ENCODE measurements around the gene C2orf74. TPM values are rescaled to one million over a fixed set of nuclear protein-coding genes. Genes with fewer than 3 reads are reported as not detected.

C2orf74 gene
- total RNA-seq, 1 experiment from 2014 or later: 17.1 TPM

DNA sequence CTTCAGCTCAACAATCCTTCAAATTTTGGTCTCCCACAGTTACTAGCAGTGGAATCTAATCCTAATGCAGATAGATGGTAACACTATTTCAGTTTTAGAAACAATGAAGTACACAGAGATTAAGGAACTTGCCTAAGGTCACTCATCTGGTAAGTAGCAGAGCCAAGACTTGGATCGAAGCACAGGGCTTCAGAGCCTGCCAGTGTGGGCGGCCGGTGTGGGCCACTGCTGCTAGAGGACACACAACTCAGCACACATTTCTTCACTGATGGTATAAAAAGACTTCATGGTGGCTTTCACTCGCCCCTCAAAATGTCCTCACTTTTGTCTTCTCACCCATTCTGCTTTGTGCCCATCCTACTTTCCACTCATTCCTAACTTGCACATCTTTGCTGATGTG lies 11.1 kb downstream of the C2orf74 start:
- H3K4me1 Mint-ChIP-seq (ENCODE audit: low read depth, unreplicated experiment): peaks cover 8% of the 10 kb centered on the region
- CTCF ChIA-PET: no interaction called here
- TF ChIP-seq, protein P1, sequence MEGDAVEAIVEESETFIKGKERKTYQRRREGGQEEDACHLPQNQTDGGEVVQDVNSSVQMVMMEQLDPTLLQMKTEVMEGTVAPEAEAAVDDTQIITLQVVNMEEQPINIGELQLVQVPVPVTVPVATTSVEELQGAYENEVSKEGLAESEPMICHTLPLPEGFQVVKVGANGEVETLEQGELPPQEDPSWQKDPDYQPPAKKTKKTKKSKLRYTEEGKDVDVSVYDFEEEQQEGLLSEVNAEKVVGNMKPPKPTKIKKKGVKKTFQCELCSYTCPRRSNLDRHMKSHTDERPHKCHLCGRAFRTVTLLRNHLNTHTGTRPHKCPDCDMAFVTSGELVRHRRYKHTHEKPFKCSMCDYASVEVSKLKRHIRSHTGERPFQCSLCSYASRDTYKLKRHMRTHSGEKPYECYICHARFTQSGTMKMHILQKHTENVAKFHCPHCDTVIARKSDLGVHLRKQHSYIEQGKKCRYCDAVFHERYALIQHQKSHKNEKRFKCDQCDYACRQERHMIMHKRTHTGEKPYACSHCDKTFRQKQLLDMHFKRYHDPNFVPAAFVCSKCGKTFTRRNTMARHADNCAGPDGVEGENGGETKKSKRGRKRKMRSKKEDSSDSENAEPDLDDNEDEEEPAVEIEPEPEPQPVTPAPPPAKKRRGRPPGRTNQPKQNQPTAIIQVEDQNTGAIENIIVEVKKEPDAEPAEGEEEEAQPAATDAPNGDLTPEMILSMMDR (IDR thresholded peaks at IDR 0.05; ENCODE audit: unreplicated experiment): no peak
- no peaks in the 10 kb centered on the region for H3K9me3 Mint-ChIP-seq (ENCODE audit: low read depth, unreplicated experiment)
- intact Hi-C loops (cut with micrococcal nuclease; ENCODE audit: unreplicated experiment): no loop called here
- no peak overlapping the region for H3K4me3 Mint-ChIP-seq (ENCODE audit: low read depth, unreplicated experiment)
- no peaks in the 10 kb centered on the region for H3K27me3 Mint-ChIP-seq (ENCODE audit: unreplicated experiment)
- no peak for DNase-seq
- peaks cover 23% of the 10 kb centered on the region for H3K36me3 Mint-ChIP-seq (ENCODE audit: insufficient read depth, unreplicated experiment)
- no TSS peak for BruUV-seq (replicated peaks)
- H3K27ac Mint-ChIP-seq (ENCODE audit: unreplicated experiment): no peak overlapping the region

GRCh38 chr2:61175036-61175435 lies 13.0 kb downstream of the C2orf74 start:
- CTCF ChIA-PET: no interaction called here
- Mint-ChIP-seq H3K9me3 (ENCODE audit: low read depth, unreplicated experiment) (no peaks in the 10 kb centered on the region), H3K27me3 (ENCODE audit: unreplicated experiment) (no peaks in the 10 kb centered on the region), H3K27ac (ENCODE audit: unreplicated experiment) (no peak overlapping the region), H3K4me1 (ENCODE audit: low read depth, unreplicated experiment) (peaks cover 25% of the 10 kb centered on the region), H3K36me3 (ENCODE audit: insufficient read depth, unreplicated experiment) (peaks cover 24% of the 10 kb centered on the region), H3K4me3 (ENCODE audit: low read depth, unreplicated experiment) (no peak overlapping the region)
- BruUV-seq (replicated peaks): no TSS peak
- intact Hi-C loops (cut with micrococcal nuclease; ENCODE audit: unreplicated experiment): loop anchor here (5.0 kb wide), 1 partner anchor 877 kb away; no protein-coding TSS in a partner anchor
- DNase-seq: no peak
- TF ChIP-seq, protein P1 (IDR thresholded peaks at IDR 0.05; ENCODE audit: unreplicated experiment): no peak

DNA sequence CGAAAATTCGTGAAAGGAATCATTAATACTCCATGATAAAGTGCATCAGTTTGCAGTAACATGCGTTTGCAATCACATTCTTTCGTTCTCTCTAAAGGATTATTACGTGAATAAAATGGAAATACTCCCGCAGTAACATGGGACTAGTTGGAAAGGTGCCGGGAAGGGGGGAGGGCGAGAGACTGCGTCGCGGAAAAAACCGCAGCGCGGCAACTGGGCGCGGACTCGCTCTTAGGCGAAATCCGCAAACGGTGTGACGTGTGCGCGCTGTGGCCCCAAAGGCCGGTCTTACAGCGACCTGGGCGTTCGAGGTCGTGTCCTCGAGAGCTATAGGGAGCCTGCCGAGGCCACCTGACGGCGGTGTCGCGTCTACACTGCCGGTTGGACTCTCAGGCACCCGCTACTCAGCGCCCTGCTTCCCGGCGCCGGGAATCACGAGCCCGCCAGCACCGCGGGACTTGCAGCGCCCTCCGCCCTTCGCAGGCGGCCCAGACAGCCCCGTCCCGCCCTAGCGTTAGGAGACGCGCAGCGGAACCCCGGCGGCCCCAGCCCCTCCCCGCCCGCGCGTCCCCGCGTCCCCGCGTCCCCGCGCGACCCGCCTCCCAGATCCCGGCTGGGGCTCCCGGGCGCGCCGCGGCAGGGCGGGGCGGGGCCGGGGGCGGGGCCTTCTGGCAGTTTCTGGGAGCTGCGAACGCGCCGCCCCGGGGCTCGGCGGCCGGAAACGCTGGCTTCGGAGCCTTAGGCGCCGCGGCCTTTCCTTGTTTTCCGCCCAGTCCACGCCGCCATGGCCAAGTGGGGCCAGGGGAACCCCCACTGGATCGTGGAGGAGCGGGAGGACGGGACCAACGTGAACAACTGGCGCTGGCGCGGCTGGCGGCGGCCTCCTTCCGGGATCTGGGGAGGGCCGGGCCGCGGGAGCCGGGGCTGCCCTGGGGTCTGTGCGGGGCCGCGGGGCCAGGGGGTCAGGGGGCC lies 15.1 kb downstream of the C2orf74 start:
- intact Hi-C loops (cut with micrococcal nuclease; ENCODE audit: unreplicated experiment): loop anchor here (5.0 kb wide), 1 partner anchor 875 kb away; no protein-coding TSS in a partner anchor
- peak overlapping the region; percentile 66 for H3K27ac Mint-ChIP-seq (ENCODE audit: unreplicated experiment)
- peak overlapping the region; percentile 72 for H3K4me3 Mint-ChIP-seq (ENCODE audit: low read depth, unreplicated experiment)
- no peaks in the 10 kb centered on the region for H3K9me3 Mint-ChIP-seq (ENCODE audit: low read depth, unreplicated experiment)
- TF ChIP-seq, protein P1 (IDR thresholded peaks at IDR 0.05; ENCODE audit: unreplicated experiment): no peak
- no peaks in the 10 kb centered on the region for H3K27me3 Mint-ChIP-seq (ENCODE audit: unreplicated experiment)
- peaks cover 33% of the 10 kb centered on the region for H3K36me3 Mint-ChIP-seq (ENCODE audit: insufficient read depth, unreplicated experiment)
- CTCF ChIA-PET: interaction anchor here (1.0 kb wide), 1 partner anchor 42 kb away, joined by 4 read pairs; no protein-coding TSS in a partner anchor
- peak; percentile 96 for DNase-seq
- BruUV-seq (replicated peaks): TSS peak; percentile 80
- H3K4me1 Mint-ChIP-seq (ENCODE audit: low read depth, unreplicated experiment): peaks cover 37% of the 10 kb centered on the region

DNA sequence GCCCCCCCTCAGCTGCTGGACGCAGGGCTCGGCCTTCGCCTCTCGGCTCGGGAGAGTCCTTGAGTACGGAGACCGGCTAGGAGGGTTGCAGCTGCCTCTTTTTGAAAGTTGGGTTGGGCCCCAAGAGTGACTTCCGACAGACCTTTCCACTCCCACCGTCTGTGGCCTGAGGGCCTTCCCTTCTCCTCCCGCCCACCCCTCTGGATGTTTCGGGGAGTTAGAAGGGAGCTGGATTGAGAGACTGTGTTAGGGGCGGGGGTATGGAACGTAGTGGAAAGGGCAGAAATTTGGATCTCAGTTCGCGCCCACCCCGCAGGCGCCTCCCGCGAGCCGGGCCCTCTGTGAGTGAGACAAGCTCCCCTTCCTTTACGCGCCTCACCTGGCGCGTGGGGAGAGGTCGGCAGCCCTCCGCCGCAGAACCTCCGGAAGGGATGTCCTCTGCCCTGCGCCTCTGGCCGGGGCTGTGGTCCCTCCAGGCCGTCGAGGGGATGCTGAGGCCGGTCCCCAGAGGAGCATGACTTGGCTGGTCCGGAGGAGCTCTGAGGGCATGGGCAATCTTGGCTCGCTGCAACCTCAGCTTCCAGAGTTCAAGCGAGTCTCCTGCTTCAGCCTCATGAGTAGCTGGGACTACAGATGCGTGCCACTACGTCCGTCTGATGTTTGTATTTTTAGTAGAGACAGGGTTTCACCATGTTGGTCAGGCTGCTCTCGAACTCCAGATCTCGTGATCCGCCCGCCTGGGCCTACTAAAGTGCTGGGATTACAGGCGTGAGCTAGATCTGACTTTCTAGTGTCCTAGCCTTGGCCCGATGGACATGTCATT lies 15.9 kb downstream of the C2orf74 start:
- CTCF ChIA-PET: interaction anchor here (1.0 kb wide), 1 partner anchor 41 kb away, joined by 4 read pairs; no protein-coding TSS in a partner anchor
- no peaks in the 10 kb centered on the region for H3K9me3 Mint-ChIP-seq (ENCODE audit: low read depth, unreplicated experiment)
- H3K27me3 Mint-ChIP-seq (ENCODE audit: unreplicated experiment): no peaks in the 10 kb centered on the region
- DNase-seq: peak; percentile 16
- peaks cover 39% of the 10 kb centered on the region for H3K36me3 Mint-ChIP-seq (ENCODE audit: insufficient read depth, unreplicated experiment)
- TSS peak; percentile 29 for BruUV-seq (replicated peaks)
- H3K27ac Mint-ChIP-seq (ENCODE audit: unreplicated experiment): peak overlapping the region; percentile 66
- intact Hi-C loops (cut with micrococcal nuclease; ENCODE audit: unreplicated experiment): loop anchor here (5.0 kb wide), 1 partner anchor 874 kb away; no protein-coding TSS in a partner anchor
- peaks cover 37% of the 10 kb centered on the region for H3K4me1 Mint-ChIP-seq (ENCODE audit: low read depth, unreplicated experiment)
- TF ChIP-seq, protein P1 (IDR thresholded peaks at IDR 0.05; ENCODE audit: unreplicated experiment): no peak
- peak overlapping the region; percentile 72 for H3K4me3 Mint-ChIP-seq (ENCODE audit: low read depth, unreplicated experiment)
